Gastroesophageal sphincter (tissue), 4 donors: ENCODE measurements around the gene UBE2E3. TPM values are rescaled to one million over a fixed set of nuclear protein-coding genes. Genes with fewer than 3 reads are reported as not detected.

Experiments
- ATAC-seq: fragments of 150-250 bp; one replicate; pipeline ENCODE4 v1.9.1; 2016; ENCODE audit warnings: mild to moderate bottlenecking, moderate library complexity
- H3K27ac ChIP-seq, 4 donors: fragments of 200-600 bp; sonication (generic) in 3 of 4; 1 replicate in 3 of 4; 2 replicates in 1 of 4; pipeline ENCODE4 v1.5.1; 2016 to 2019
- H3K27me3 ChIP-seq: fragments of 200-600 bp; sonication (generic); one replicate; pipeline ENCODE4 v1.5.1; 2019
- H3K36me3 ChIP-seq, 2 donors: fragments of 200-600 bp; sonication (generic); one replicate each; pipeline ENCODE4 v1.5.1; 2019; ENCODE audit warnings: control low read depth in 1 of 2
- H3K4me1 ChIP-seq, 3 donors: fragments of 200-600 bp; sonication (generic); 1 replicate in 2 of 3; 2 replicates in 1 of 3; pipeline ENCODE4 v1.5.1; 2016 to 2019; ENCODE audit warnings: control low read depth in 2 of 3
- H3K4me3 ChIP-seq, 2 donors: fragments of 200-600 bp; sonication (generic); one replicate each; pipeline ENCODE4 v1.5.1; 2019; ENCODE audit warnings: mild to moderate bottlenecking in 1 of 2, moderate library complexity in 1 of 2
- H3K9me3 ChIP-seq, 3 donors: fragments of 200-600 bp; sonication (generic); one replicate each; pipeline ENCODE4 v1.5.1; 2017 to 2019; ENCODE audit warnings: control low read depth in 2 of 3
- EP300 ChIP-seq: sonication (generic); formaldehyde crosslinking; IDR thresholded peaks from one replicate; pipeline ENCODE4 v1.6.1; 2017; ENCODE audit warnings: antibody characterized with exemption, mild to moderate bottlenecking
- POLR2A ChIP-seq, 2 donors: fragments of 450-650 bp; IDR thresholded peaks; one replicate each; pipeline ENCODE4 v1.6.1; 2017; ENCODE audit warnings: antibody characterized with exemption in 2 of 2, mild to moderate bottlenecking in 2 of 2, moderate library complexity in 1 of 2
- POLR2AphosphoS5 ChIP-seq: sonication (generic); formaldehyde crosslinking; IDR thresholded peaks from one replicate; pipeline ENCODE4 v1.6.1; 2017; ENCODE audit warnings: antibody characterized with exemption
- WGBS, 2 donors: methylation state at CpG; one replicate each; pipeline ENCODE4 v1.1.5; 2018; ENCODE audit warnings: low coverage in 1 of 2; 5-methylcytosine and 5-hydroxymethylcytosine counted together
- total RNA-seq, 4 donors: library from RNA; depleted of rRNA; stranded (reverse); fragments of >200 nt; gene quantifications; one replicate each; pipeline ENCODE4 v1.1.0, GENCODE V29; 2016
- TF ChIP-seq, protein P1 (sequence below), 4 experiments: fragments of 200-600 bp in 2 of 4; fragments of 450-650 bp in 2 of 4; sonication (generic) in 1 of 4; IDR thresholded peaks; one replicate each; pipeline ENCODE4 v1.5.1; 2017 to 2019; ENCODE audit warnings: antibody characterized with exemption in 4 of 4, mild to moderate bottlenecking in 2 of 4, moderate library complexity in 2 of 4

UBE2E3 gene
- total RNA-seq, 4 donors from 2014 or later, result 29.9 to 53.5 (median 42.2) TPM

DNA sequence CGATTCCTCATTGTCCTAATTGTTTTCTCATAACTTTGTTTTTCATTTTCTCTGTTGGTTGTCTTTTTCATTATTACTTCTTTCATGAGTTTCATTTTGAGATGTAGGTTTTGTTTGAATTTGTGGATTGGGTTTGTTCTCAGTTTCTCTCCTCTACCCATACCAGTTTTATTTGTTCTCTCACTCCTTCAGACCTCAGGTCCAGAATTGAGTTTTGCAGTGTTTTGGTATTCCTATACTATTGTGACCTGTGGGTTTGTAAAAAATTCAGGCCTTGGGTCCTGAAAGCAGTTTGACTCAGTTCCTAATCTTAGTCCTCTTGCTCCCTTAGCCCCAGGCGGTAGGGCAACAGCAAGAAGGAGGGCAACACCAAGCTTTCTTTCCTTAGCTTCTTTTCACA is 28.3 kb upstream of the UBE2E3 start:
- no peaks in the 10 kb centered on the region for H3K36me3 ChIP-seq
- H3K9me3 ChIP-seq, result no peaks in the 10 kb centered on the region
- ATAC-seq, result no peak
- WGBS, 2 donors, result 92 to 100% methylated on average over 1 of the region's 2 CpGs
- TF ChIP-seq, protein P1, sequence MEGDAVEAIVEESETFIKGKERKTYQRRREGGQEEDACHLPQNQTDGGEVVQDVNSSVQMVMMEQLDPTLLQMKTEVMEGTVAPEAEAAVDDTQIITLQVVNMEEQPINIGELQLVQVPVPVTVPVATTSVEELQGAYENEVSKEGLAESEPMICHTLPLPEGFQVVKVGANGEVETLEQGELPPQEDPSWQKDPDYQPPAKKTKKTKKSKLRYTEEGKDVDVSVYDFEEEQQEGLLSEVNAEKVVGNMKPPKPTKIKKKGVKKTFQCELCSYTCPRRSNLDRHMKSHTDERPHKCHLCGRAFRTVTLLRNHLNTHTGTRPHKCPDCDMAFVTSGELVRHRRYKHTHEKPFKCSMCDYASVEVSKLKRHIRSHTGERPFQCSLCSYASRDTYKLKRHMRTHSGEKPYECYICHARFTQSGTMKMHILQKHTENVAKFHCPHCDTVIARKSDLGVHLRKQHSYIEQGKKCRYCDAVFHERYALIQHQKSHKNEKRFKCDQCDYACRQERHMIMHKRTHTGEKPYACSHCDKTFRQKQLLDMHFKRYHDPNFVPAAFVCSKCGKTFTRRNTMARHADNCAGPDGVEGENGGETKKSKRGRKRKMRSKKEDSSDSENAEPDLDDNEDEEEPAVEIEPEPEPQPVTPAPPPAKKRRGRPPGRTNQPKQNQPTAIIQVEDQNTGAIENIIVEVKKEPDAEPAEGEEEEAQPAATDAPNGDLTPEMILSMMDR (IDR thresholded peaks at IDR 0.05), result no peak
- no peak for TF ChIP-seq POLR2A (IDR thresholded peaks at IDR 0.05)
- TF ChIP-seq POLR2AphosphoS5, result no peak
- TF ChIP-seq EP300, result no peak
- no peak overlapping the region for H3K27ac ChIP-seq
- no peaks in the 10 kb centered on the region for H3K4me1 ChIP-seq
- no peaks in the 10 kb centered on the region for H3K27me3 ChIP-seq
- no peak overlapping the region for H3K4me3 ChIP-seq

DNA sequence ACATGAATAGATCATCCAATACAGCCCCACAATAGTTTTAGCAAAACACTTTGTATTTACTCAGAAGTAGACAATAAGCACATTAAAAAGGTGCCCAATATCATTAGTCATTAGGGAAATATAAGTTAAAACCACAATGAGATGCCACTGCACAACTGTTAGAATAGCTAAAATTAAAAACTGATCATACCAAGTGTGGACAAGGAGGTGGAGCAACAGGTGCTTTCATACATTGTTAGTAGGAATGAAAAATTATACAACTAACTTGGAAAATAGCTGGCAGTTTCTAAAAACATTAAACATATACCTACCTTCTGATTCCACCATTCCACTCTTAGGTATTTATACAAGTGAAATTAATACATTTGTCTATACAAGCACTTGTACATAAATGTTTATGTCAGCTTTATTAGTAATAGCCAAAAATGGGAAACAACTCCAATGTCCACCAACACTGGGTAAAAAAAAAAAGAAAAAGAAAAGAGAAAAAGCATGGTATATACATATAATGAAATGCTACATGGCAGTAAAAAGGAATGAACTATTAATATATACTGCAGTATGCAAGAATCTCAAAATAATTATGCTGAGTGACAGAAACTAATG is 27.6 kb upstream of the UBE2E3 start:
- Histone ChIP-seq H3K36me3 (no peaks in the 10 kb centered on the region), H3K4me1 (no peaks in the 10 kb centered on the region), H3K27me3 (no peaks in the 10 kb centered on the region), H3K27ac (no peak overlapping the region), H3K9me3 (no peaks in the 10 kb centered on the region), H3K4me3 (no peak overlapping the region)
- ATAC-seq, result no peak
- TF ChIP-seq EP300 (no peak), POLR2A (IDR thresholded peaks at IDR 0.05) (no peak), POLR2AphosphoS5 (no peak)
- TF ChIP-seq, protein P1 (IDR thresholded peaks at IDR 0.05), result no peak

DNA sequence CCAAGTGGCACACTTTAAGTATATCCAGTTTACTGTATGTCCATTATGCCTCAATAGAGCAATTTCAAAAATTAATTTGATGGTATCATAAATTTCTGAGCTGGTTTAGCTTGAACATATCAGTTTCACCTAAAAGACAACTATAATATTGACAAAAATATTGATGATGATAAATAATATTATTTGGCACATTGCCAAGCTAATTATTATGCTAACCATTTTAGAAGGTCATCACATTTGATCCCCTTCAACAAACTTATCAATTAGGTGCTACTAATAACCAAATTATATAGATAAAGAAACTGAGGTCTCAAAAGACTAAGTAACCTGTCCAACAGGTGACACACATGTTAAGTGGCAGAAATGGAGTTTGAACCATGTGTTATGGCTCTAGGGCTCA is 26.9 kb upstream of the UBE2E3 start:
- no peak for ATAC-seq

DNA sequence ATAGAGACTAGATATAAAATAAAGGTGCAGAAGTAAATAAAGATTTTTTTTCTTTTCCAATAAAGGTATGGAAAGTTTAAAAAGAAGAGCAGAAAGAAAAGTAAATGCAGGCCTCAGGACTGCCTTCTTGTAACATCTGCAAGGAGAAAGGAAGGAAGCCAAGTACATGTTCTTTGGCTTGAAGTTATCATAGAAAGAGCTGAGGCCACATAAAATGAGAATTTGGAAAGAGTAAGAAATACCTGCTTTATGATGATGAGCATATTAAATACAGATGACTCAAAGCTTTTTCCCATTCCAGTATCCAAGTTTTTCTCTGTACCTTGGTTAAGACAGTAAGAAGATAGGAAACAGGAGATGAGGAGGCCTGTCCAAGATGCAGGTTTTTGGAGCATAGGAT is 25.3 kb upstream of the UBE2E3 start:
- Histone ChIP-seq H3K36me3 (no peaks in the 10 kb centered on the region), H3K4me3 (no peak overlapping the region), H3K9me3 (no peaks in the 10 kb centered on the region), H3K4me1 (no peaks in the 10 kb centered on the region), H3K27ac (no peak overlapping the region), H3K27me3 (no peaks in the 10 kb centered on the region)
- ATAC-seq, result no peak
- TF ChIP-seq, protein P1 (IDR thresholded peaks at IDR 0.05), result no peak
- TF ChIP-seq EP300, result no peak
- no peak for TF ChIP-seq POLR2AphosphoS5
- no peak for TF ChIP-seq POLR2A (IDR thresholded peaks at IDR 0.05)

More for the DNA sequence above, 26.9 kb upstream of the UBE2E3 start:
- Histone ChIP-seq H3K27me3 (no peaks in the 10 kb centered on the region), H3K36me3 (no peaks in the 10 kb centered on the region), H3K4me3 (no peak overlapping the region), H3K27ac (no peak overlapping the region), H3K9me3 (no peaks in the 10 kb centered on the region), H3K4me1 (no peaks in the 10 kb centered on the region)
- TF ChIP-seq EP300, result no peak

DNA sequence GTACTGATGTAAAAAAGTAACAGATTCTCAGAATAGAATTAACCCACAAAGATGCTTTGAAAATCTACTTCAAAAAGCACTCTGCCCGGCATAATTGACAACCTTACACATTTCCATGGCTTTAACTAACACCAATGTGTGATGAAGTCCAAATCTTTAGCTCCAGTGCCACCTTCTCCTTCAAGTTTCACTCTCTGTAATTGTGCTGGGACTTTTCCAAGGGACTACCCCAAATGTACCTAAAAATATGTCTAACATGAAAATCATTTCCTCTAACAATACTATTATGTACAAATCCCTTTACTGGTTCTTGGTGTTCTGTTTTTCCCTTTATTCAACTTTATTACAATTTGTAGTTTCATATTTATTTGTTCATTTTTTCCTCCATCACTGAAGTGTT is 20.6 kb upstream of the UBE2E3 start:
- Histone ChIP-seq H3K27me3 (no peaks in the 10 kb centered on the region), H3K36me3 (no peaks in the 10 kb centered on the region), H3K9me3 (no peaks in the 10 kb centered on the region), H3K4me3 (no peak overlapping the region), H3K27ac (no peak overlapping the region), H3K4me1 (no peaks in the 10 kb centered on the region)
- TF ChIP-seq, protein P1 (IDR thresholded peaks at IDR 0.05), result no peak
- TF ChIP-seq POLR2A (IDR thresholded peaks at IDR 0.05), result no peak
- no peak for TF ChIP-seq EP300
- TF ChIP-seq POLR2AphosphoS5, result no peak
- ATAC-seq, result no peak
- WGBS, 2 donors, result 100% methylated on average over 1 of the region's 1 CpG

DNA sequence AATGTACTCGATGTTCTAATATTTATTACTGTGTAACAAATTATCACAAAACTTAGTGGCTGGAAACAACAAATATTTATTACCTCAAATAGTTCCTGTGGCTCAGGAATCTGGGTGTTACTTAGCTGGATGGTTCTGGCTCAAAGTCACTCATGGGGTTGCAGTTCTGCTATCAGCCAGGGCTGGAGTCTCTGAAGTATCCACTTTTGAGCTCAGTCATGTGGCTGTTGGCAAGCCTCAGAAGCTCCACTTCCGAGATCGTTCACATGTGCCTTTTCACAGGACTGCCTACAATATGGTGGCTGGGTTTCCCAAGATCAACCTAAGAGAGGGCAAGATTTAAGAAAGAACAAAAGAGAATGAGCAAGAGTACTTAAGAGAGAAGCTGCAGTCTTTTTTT is 19.4 kb upstream of the UBE2E3 start:
- no peak overlapping the region for H3K4me3 ChIP-seq
- H3K27ac ChIP-seq, result no peak overlapping the region
- TF ChIP-seq, protein P1 (IDR thresholded peaks at IDR 0.05), result no peak
- TF ChIP-seq EP300, result no peak
- TF ChIP-seq POLR2AphosphoS5, result no peak
- 81 to 88% methylated on average over 1 to 3 of the region's 3 CpGs for WGBS, 2 donors
- H3K36me3 ChIP-seq, result no peaks in the 10 kb centered on the region
- no peak for ATAC-seq
- no peaks in the 10 kb centered on the region for H3K9me3 ChIP-seq
- no peaks in the 10 kb centered on the region for H3K27me3 ChIP-seq
- H3K4me1 ChIP-seq, result no peaks in the 10 kb centered on the region
